ENCODE data around the gene CHN2. TPM values are rescaled to one million over a fixed set of nuclear protein-coding genes. Genes with fewer than 3 reads are reported as not detected.
"Not testable (repeated sequence)": the region's sequence is repeated elsewhere in the genome, so short reads cannot be mapped to it uniquely, and the experiment has no call there.

CHN2 gene
- total RNA-seq, 4 donors from 2014 or later: 7.6 to 25.9 (median 17.8) TPM

- DNase-seq (ENCODE audit: low spot score): no peak
- no peak for TF ChIP-seq CTCF (IDR thresholded peaks at IDR 0.05)
- ATAC-seq (ENCODE audit: low FRiP score): no peak
Observed at GRCh38 chr7:29255199-29255878, 60.8 kb downstream of the CHN2 start.

GRCh38 chr7:29255906-29256692 lies 61.5 kb downstream of the CHN2 start:
- DNase-seq (ENCODE audit: low spot score) (no peak), ATAC-seq (ENCODE audit: low FRiP score) (peak; percentile 89)
- TF ChIP-seq CTCF (IDR thresholded peaks at IDR 0.05): no peak

GRCh38 chr7:29256693-29257002 lies 62.1 kb downstream of the CHN2 start:
- DNase-seq (ENCODE audit: low spot score) (no peak), ATAC-seq (ENCODE audit: low FRiP score) (peak; percentile 21)
- no peak for TF ChIP-seq CTCF (IDR thresholded peaks at IDR 0.05)

GRCh38 chr7:29258951-29259350 lies 64.4 kb downstream of the CHN2 start:
- ATAC-seq (ENCODE audit: low FRiP score) (no peak), DNase-seq (ENCODE audit: low spot score) (no peak)
- no peak for TF ChIP-seq CTCF (IDR thresholded peaks at IDR 0.05)

- DNase-seq (ENCODE audit: low spot score): no peak
- no peak for ATAC-seq (ENCODE audit: low FRiP score)
- TF ChIP-seq CTCF (IDR thresholded peaks at IDR 0.05): no peak
Observed at GRCh38 chr7:29262191-29262917, 67.8 kb downstream of the CHN2 start.

- ATAC-seq (ENCODE audit: low FRiP score); DNase-seq (ENCODE audit: low spot score): not testable (repeated sequence)
Observed at GRCh38 chr7:29263601-29264207, 69.1 kb downstream of the CHN2 start.

All from omental fat pad (tissue), 4 donors.